IPS-NIHi7 (cell line): ENCODE measurements around the gene SLC24A3.

Experiments used
- DNase-seq: peaks from one replicate; pipeline ENCODE4 v3.0.0; 2012; ENCODE audit warnings: mixed read lengths; ENCODE audit errors: extremely low spot score

The SLC24A3 gene

DNA sequence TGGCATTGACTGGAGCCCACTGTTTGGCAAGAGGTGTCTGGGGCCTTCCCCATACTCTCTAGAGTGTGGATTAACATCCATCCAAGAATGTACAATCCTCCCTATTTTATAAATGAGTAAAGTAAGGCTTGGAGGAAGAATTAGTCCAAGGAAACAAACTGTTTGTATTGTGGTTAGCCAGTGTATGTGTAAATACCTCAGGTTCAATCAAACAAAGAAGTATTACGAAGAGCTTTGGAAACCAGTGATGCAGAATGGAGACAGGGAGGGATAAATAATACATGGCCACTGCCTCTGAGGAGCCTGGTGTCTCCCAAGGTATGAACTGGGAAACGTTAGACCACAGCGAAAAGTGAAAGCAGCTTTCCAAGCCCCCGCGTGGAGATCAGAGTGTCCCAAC is 319.0 kb downstream of the SLC24A3 start:
- DNase-seq, result no peak

GRCh38 chr20:19538556-19538955 is 326.1 kb downstream of the SLC24A3 start:
- no peak for DNase-seq

- DNase-seq, result no peak
Observed at GRCh38 chr20:19539191-19539590, 326.7 kb downstream of the SLC24A3 start.

DNA sequence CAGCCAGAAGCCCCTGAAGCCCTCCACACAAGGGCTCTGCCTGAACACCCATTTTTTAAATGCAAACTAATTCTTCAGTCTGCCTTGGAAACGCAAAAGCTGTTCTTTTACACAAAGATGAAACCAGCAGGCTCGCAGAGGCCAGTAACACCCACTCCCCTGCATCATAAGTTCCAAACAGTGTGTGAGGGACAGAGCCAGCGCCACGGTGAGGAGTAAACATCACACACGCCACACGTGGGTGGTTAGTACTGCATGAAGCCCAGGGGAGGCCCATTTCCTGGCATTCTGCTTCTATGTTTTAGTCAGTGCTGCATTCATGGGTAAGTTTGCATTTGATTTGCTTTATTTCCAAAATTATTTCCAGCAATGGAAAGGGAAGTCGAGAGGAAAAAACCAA is 327.9 kb downstream of the SLC24A3 start:
- no peak for DNase-seq

GRCh38 chr20:19543101-19543500 is 330.7 kb downstream of the SLC24A3 start:
- DNase-seq, result no peak

DNA sequence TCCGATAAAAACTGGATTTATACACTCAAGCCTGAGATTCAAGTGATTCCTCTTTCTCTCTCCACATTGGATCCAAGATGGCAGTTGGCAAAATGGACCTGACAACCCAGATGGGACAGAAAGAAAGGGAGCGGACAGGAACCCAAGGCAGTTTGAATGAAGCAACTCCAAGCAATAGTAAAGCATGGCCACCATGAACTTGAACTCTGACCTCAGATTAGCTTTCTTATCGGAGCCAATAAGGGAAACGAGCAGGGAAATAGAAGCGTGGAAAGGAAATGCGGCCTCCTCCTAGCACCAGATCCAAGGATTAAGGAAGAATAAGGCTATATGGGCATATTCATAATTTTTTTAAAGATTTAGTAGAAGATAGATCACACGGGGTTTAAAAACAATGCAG is 332.2 kb downstream of the SLC24A3 start:
- no peak for DNase-seq

DNA sequence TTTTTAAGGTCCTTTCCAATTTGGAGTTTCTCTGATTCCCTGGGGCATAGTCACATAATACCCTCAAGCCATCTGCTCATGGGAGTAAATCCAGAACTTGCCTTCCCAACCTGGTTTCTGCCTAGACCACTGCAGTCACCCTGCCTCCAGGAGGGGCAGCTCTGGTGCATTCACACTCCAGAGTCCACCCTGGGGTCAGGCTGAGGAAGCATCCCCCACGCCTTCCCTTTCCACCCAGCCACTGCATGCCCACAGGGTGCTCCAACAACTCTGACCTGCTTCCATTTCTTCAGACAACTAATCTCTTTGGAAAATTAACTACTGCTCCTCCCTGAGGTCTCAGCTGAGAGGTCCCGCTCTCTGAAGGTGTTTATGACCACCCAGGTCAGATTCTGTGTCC is 334.2 kb downstream of the SLC24A3 start:
- no peak for DNase-seq

DNA sequence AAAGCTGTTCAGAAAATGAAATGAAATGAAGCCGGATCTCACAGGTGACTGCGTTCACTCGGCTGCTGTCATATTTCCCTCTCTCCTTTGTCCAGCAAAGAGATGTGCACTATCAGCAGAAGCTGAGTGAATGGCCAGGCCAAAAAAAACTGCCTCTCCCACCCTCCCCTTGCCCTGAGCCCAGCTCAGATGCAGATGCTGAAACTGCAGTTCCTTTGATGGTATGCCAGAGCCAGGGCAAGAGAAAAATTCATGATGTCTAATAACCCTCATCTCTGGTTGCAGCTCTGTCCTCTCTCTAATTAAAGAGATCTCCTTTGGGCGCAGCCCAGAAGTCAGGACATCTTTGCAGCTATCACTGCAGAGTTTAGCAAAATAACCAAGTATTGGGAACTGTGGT is 335.1 kb downstream of the SLC24A3 start:
- DNase-seq, result no peak

DNA sequence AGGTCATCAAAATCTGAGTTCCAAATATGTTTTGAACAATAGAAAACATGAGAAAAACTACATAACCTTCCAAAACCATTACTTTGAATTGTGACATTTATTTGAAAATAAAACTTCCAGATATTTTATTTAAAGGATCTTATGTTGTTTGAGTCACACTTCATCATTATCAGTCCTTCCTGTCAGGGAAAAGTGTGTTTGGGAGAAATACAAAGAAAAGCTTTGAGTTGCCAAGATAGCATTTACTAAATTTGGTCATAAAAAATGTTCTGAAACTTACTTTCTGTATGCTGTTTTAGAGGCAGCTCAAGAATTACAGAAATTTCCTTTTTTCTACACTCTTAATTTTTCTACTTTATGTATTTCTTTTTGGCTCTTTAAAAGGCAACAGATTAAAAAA is 337.5 kb downstream of the SLC24A3 start:
- DNase-seq, result no peak

DNA sequence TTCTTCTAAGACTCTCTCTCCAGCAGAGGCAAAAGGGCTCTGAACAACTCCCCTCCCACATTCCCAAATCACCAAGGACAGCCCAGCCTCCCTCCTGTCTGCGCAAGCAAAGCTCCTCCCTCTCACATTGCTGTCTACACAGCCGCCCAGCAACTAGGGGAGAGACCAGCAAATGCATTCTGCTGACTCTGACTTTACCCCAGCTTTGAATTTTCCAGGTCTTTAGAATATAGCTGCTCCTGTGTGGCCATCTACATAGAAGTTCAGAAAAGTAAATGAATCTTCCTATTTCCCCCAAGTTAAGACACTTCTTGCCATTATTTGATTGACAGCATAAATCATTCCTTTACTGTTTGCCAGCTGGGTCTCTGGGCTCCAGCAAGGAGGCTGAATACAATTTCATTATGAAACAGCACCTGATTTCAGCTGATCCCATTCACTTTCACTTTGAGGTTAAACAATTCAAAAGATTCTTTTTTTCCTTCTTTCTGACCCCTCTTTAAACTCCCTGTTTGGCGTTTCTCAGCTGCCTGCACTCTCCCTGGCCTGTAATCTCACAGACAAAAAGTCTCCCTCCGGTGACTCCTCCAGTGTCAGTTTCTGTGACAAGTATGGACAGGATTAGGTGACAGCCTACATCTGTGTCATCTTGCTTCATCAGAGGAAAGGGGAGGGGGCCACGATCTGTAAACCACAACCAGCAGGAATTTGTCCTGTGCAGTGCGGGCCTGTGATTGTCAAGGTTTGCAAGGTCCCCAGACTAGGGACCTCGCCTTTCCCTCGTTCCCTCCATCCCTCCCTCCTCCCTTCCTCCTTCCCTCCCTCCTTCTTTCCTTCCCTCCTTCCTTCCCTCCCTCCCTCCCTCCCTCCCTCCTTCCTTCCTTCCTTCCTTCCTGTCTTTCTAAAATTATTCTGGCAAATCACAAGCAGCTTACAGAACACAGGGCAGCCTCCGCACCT is 340.1 kb downstream of the SLC24A3 start:
- peak; percentile 90 for DNase-seq

DNA sequence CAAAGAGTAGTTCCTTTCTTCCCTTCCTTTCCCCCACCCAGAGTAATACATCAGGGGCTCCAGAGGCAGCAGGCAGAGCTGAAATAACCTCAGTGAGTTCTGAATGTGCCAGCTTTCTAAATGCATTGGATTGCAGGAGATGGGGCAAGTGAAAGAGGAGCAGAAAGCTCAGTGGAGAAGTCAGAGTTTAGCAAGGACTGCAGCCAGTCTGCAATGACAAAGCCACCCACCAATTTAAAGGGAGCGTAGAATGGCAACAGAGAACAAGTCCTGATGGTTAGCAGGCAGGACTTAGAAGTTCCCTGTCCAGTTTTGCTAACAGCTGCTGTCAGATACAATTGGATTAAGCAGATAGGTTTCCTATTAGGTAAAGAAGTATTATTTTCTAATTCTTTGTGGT is 342.2 kb downstream of the SLC24A3 start:
- DNase-seq, result no peak

- DNase-seq, result no peak
Observed at GRCh38 chr20:19555726-19556125, 343.3 kb downstream of the SLC24A3 start.

GRCh38 chr20:19557291-19557690 is 344.8 kb downstream of the SLC24A3 start:
- DNase-seq, result no peak

DNA sequence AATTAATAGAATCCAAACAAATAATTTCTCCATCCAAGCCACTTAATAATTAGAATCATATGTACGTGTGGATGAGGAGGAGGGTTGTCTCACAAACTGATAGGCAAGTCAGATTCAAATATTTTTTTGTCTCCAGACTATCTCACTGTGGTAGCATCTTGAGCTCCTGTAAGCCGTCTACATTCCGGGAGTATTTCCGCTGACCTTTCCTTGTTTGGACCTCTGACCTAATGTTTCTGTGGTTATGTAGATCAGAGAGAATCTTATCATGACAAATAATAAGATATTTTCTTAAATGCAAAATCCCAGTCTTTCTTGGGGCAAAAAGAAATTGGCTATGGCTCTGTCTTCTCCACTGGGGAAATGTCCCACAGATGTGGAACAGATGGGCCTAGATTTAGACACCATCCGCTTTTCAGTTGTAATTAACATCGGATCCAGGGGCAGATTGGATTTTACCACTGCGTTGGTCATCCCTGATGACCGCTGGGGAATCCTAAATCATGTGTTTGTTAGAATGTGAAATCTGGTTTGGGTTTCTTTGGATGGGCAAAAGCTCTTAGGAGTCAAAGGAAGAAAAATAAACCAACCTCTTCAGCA is 348.5 kb downstream of the SLC24A3 start:
- DNase-seq, result no peak

GRCh38 chr20:19562426-19562825 is 350.0 kb downstream of the SLC24A3 start:
- DNase-seq, result no peak

GRCh38 chr20:19564261-19564660 is 351.8 kb downstream of the SLC24A3 start:
- DNase-seq, result no peak

DNA sequence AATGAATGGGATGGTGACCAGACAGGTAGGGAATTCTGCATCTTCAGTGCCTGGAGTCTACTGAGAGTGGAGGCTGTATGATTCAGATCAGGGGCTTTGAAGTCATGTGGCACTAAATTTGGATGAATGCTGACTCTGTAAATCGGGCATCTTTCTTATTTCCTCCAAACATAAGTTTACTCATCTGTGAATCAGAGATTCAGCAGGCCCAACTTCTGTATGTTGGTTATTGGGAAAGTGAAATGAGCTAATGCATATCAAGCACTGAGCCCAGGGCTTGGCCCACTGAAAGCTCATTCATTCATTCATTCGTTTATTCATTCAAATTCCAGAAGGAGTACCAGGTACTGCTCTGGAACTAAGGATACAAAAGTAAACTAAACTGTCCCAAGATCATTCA is 353.3 kb downstream of the SLC24A3 start:
- DNase-seq, result no peak

GRCh38 chr20:19566226-19566945 is 353.9 kb downstream of the SLC24A3 start:
- DNase-seq, result no peak

- DNase-seq, result no peak
Observed at GRCh38 chr20:19568128-19568527, 355.7 kb downstream of the SLC24A3 start.

DNA sequence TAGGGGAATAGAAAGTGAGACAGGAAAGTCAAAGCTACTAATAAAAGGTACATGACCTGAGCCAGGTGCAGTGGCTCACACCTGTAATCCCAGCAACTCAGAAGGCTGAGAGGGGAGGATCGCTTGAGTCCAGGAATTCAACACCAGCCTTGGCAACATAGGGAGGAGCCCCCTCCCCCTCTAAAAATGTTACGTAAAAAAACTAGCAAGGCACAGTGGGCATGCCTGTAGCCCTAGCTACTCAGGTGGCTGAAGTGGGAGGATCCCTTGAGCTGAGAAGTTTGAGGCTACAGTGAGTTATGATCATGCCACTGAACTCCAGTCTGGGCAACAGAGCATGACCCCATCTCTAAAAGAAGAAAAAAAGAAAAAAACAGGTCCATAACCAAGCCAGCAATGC is 359.6 kb downstream of the SLC24A3 start:
- DNase-seq, result no peak

- DNase-seq, result no peak
Observed at GRCh38 chr20:19577692-19578091, 365.2 kb downstream of the SLC24A3 start.

DNA sequence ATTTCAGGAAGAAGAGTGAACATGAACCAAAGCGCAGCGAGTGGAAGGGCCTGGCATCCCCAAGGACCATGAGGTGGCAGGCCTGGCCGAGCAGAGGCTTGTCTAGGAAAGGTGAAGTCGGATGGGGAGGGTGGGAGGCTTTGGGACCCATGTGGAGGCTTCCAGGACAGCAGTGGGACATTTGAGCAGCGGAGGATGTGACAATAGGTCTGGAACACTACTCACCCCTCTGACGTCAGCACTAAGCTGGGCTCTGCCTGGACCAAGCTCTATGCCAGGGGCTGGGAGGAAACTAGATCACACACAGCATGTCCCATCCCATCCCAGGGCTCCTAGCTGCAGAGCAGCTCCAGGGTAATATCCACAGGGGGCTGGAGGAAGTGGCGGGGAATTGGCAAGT is 370.3 kb downstream of the SLC24A3 start:
- DNase-seq, result no peak
